H1 (cell line): ENCODE results near the gene CWH43. TPM values are rescaled to one million over a fixed set of nuclear protein-coding genes. Genes with fewer than 3 reads are reported as not detected.

Experiments
- CTCF ChIA-PET: fragments of 300-600 bp; sonication (Branson Sonifier 250); formaldehyde crosslinking; loops from one replicate; lab custom pipeline; 2021; ENCODE audit not compliant: partially characterized antibody; lab: Charles Lee
- POLR2A ChIA-PET: fragments of 300-600 bp; sonication (Branson Sonifier 250); formaldehyde crosslinking; loops from one replicate; lab custom pipeline; 2021; ENCODE audit warnings: inconsistent platforms; ENCODE audit not compliant: partially characterized antibody; lab: Charles Lee
- DNase-seq, 2 experiments: peaks; one replicate each; pipeline versions ENCODE4 v3.0.0 to v3.0.0-alpha.2; 2010 to 2022; ENCODE audit warnings: low spot score in 2 of 2, low read depth in 1 of 2, mixed read lengths in 1 of 2
- FAIRE-seq: peaks from 2 replicates; lab custom pipeline; 2011; peaks lifted over from hg19 to GRCh38; lab: Jason Lieb, UNC
- H2AFZ ChIP-seq: 2 replicates; pipeline ENCODE4 v1.8.1; 2012; ENCODE audit warnings: low read length, inconsistent platforms
- H2AK5ac ChIP-seq: 2 replicates; pipeline ENCODE4 v1.6.1; 2013; ENCODE audit warnings: low read depth, low read length
- H2BK120ac ChIP-seq: replicated peaks from 2 replicates; pipeline ENCODE3; 2013; ENCODE audit warnings: low read depth, low read length, inconsistent platforms
- H2BK12ac ChIP-seq: 2 replicates; pipeline ENCODE4 v1.6.1; 2013; ENCODE audit warnings: low read depth, low read length
- H2BK15ac ChIP-seq: 2 replicates; pipeline ENCODE4 v1.6.1; 2013; ENCODE audit warnings: low read length
- H2BK20ac ChIP-seq: 2 replicates; pipeline ENCODE4 v1.6.1; 2013; ENCODE audit warnings: low read length
- H2BK5ac ChIP-seq: 2 replicates; pipeline ENCODE4 v1.6.1; 2013; ENCODE audit warnings: low read depth, low read length
- H3K14ac ChIP-seq: 2 replicates; pipeline ENCODE4 v1.6.1; 2013; ENCODE audit warnings: inconsistent platforms; ENCODE audit not compliant: insufficient read length
- H3K18ac ChIP-seq: 2 replicates; pipeline ENCODE4 v1.6.1; 2013; ENCODE audit warnings: low read length; ENCODE audit errors: extremely low read depth
- H3K23ac ChIP-seq: 2 replicates; pipeline ENCODE4 v1.6.1; 2013; ENCODE audit warnings: inconsistent platforms; ENCODE audit not compliant: insufficient read length
- H3K23me2 ChIP-seq: 2 replicates; pipeline ENCODE4 v1.6.1; 2013; ENCODE audit warnings: low read depth, low read length
- H3K27ac ChIP-seq: 2 replicates; pipeline ENCODE4 v1.6.1; 2011; ENCODE audit warnings: low read depth, low read length, inconsistent platforms
- H3K27me3 ChIP-seq, 4 experiments: replicated peaks in 1 of 4; 1 replicate in 1 of 4; 2 replicates in 3 of 4; pipeline versions ENCODE4 v1.6.1 to v1.8.1; 2011 to 2013; ENCODE audit warnings: low read length in 3 of 4, mild to moderate bottlenecking in 3 of 4, inconsistent platforms in 2 of 4, mixed read lengths in 2 of 4, moderate library complexity in 1 of 4; ENCODE audit not compliant: control insufficient read depth in 3 of 4, insufficient read depth in 3 of 4; ENCODE audit errors: extremely low read depth in 1 of 4
- H3K36me3 ChIP-seq, 4 experiments: 2 replicates each; pipeline versions ENCODE4 v1.6.1 to v1.8.1; 2011 to 2013; ENCODE audit warnings: mild to moderate bottlenecking in 4 of 4, low read length in 3 of 4, moderate library complexity in 2 of 4, control low read depth in 1 of 4, inconsistent platforms in 1 of 4; ENCODE audit not compliant: insufficient read depth in 4 of 4, control insufficient read depth in 2 of 4
- H3K4ac ChIP-seq: replicated peaks from 2 replicates; pipeline ENCODE3; 2013; ENCODE audit warnings: low read length, low read depth, mixed read lengths, inconsistent platforms; ENCODE audit not compliant: insufficient read length
- H3K4me1 ChIP-seq, 4 experiments: replicated peaks in 1 of 4; 1 replicate in 1 of 4; 2 replicates in 3 of 4; pipeline versions ENCODE4 v1.6.1 to v1.8.1; 2011 to 2013; ENCODE audit warnings: low read length in 3 of 4, inconsistent platforms in 2 of 4, mixed read lengths in 1 of 4; ENCODE audit not compliant: insufficient read depth in 4 of 4, control insufficient read depth in 3 of 4
- H3K4me2 ChIP-seq, 2 experiments: 2 replicates each; pipeline versions ENCODE4 v1.6.1 to v1.8.1; 2011 to 2013; ENCODE audit warnings: low read depth in 2 of 2, low read length in 2 of 2, control low read depth in 1 of 2, inconsistent platforms in 1 of 2, mild to moderate bottlenecking in 1 of 2; ENCODE audit not compliant: insufficient read depth in 1 of 2
- H3K4me3 ChIP-seq, 4 experiments: fragments of 200-600, 300-600 bp in 1 of 4; sonication (generic), shearing (Covaris generic), sonication (Bioruptor Twin) in 1 of 4; 2 replicates each; pipeline versions ENCODE4 v1.5.1 to v1.8.1; 2011 to 2016; ENCODE audit warnings: low read length in 4 of 4, low read depth in 3 of 4, control low read depth in 2 of 4, inconsistent platforms in 2 of 4, mild to moderate bottlenecking in 2 of 4, mixed read lengths in 1 of 4, moderate library complexity in 1 of 4; ENCODE audit not compliant: insufficient read depth in 2 of 4; ENCODE audit errors: extremely low read depth in 1 of 4
- H3K56ac ChIP-seq: replicated peaks from 2 replicates; pipeline ENCODE3; 2013; ENCODE audit warnings: low read depth, mild to moderate bottlenecking, mixed read lengths, low read length, inconsistent platforms; ENCODE audit not compliant: insufficient read length
- H3K79me1 ChIP-seq: 2 replicates; pipeline ENCODE4 v1.6.1; 2013; ENCODE audit warnings: low read depth, low read length, control low read depth
- H3K79me2 ChIP-seq, 2 experiments: 2 replicates each; pipeline versions ENCODE4 v1.6.1 to v1.8.1; 2012 to 2013; ENCODE audit warnings: low read length in 2 of 2, mild to moderate bottlenecking in 2 of 2, inconsistent platforms in 1 of 2; ENCODE audit not compliant: insufficient read depth in 2 of 2, control insufficient read depth in 1 of 2
- H3K9ac ChIP-seq, 4 experiments: replicated peaks in 1 of 4; 1 replicate in 1 of 4; 2 replicates in 3 of 4; pipeline versions ENCODE4 v1.6.1 to v1.8.1; 2011 to 2013; ENCODE audit warnings: low read depth in 3 of 4, low read length in 3 of 4, control low read depth in 2 of 4, mild to moderate bottlenecking in 2 of 4, moderate library complexity in 2 of 4, inconsistent platforms in 1 of 4; ENCODE audit errors: extremely low read depth in 1 of 4
- H3K9me3 ChIP-seq, 2 experiments: 2 replicates each; pipeline versions ENCODE4 v1.6.1 to v1.8.1; 2012 to 2013; ENCODE audit warnings: mild to moderate bottlenecking in 2 of 2, moderate library complexity in 2 of 2, control low read depth in 1 of 2, inconsistent platforms in 1 of 2, low read depth in 1 of 2, low read length in 1 of 2, mixed read lengths in 1 of 2; ENCODE audit not compliant: insufficient read depth in 2 of 2
- H4K20me1 ChIP-seq, 2 experiments: replicated peaks in 1 of 2; 2 replicates each; pipeline versions ENCODE3 to v1.8.1; 2011 to 2013; ENCODE audit warnings: inconsistent platforms in 2 of 2, low read length in 2 of 2, mild to moderate bottlenecking in 1 of 2; ENCODE audit not compliant: insufficient read depth in 2 of 2, control insufficient read depth in 1 of 2
- H4K5ac ChIP-seq: 2 replicates; pipeline ENCODE4 v1.6.1; 2013; ENCODE audit warnings: low read length, low read depth, mixed read lengths, inconsistent platforms; ENCODE audit not compliant: insufficient read length
- H4K8ac ChIP-seq: 2 replicates; pipeline ENCODE4 v1.8.0; 2013; ENCODE audit warnings: mild to moderate bottlenecking, moderate library complexity, low read length, inconsistent platforms; ENCODE audit not compliant: insufficient read depth; ENCODE audit errors: extremely low read depth
- H4K91ac ChIP-seq: replicated peaks from 2 replicates; pipeline ENCODE3; 2013; ENCODE audit warnings: low read length, mixed read lengths, inconsistent platforms; ENCODE audit not compliant: insufficient read length
- GTF2F1 ChIP-seq: IDR thresholded peaks from 2 replicates; pipeline ENCODE4 v1.6.1; 2012; ENCODE audit warnings: low read depth, low read length, improper control_type of control experiment, borderline replicate concordance
- JUN ChIP-seq: IDR thresholded peaks from 2 replicates; pipeline ENCODE4 v1.6.1; 2011; ENCODE audit warnings: low read depth, mild to moderate bottlenecking, improper control_type of control experiment, low read length
- NRF1 ChIP-seq: IDR thresholded peaks from 2 replicates; pipeline ENCODE4 v1.6.1; 2011; ENCODE audit warnings: mild to moderate bottlenecking, low read depth, low read length, improper control_type of control experiment
- SAP30 ChIP-seq: fragments of 300-600 bp; sonication (generic); IDR thresholded peaks from 2 replicates; pipeline ENCODE4 v1.7.1; 2012; ENCODE audit warnings: low read length, moderate library complexity, mild to moderate bottlenecking, inconsistent platforms; ENCODE audit not compliant: insufficient read depth, insufficient replicate concordance
- WGBS, 2 experiments: shearing (Covaris generic) in 1 of 2; methylation state at CpG; one replicate each; pipeline versions ENCODE4 v1.1.6 to v1.1.7; 2013 to 2015; ENCODE audit warnings: low lambda C conversion rate in 2 of 2, mixed read lengths in 2 of 2, inconsistent platforms in 1 of 2, low coverage in 1 of 2, missing lambda C conversion rate in 1 of 2; ENCODE audit not compliant: insufficient replicate concordance in 2 of 2, insufficient coverage in 1 of 2, insufficient read length in 1 of 2; ENCODE audit errors: extremely low coverage in 1 of 2, missing lambda C conversion rate in 1 of 2; 5-methylcytosine and 5-hydroxymethylcytosine counted together
- polyA plus RNA-seq, 7 experiments: library from polyadenylated mRNA; depleted of rRNA in 3 of 7; stranded (reverse) in 5 of 7; unstranded in 2 of 7; fragments of >200 nt in 5 of 7; fragments of 200-250 nt in 2 of 7; gene quantifications; 1 replicate in 5 of 7; 2 replicates in 1 of 7; 4 replicates in 1 of 7; pipeline versions ENCODE4 v1.2.1 to v1.2.3, GENCODE V29; 2011 to 2013; ENCODE audit warnings: missing spikeins in 2 of 7, mixed read lengths in 2 of 7
- total RNA-seq: library from RNA; stranded (reverse); fragmentation: NEBNext Ultra II Directional; extraction: Animal tissue kit (Norgen Biotek cat#: 25700); gene quantifications from 2 replicates; pipeline ENCODE4 v1.2.1, GENCODE V29; 2021

The CWH43 gene
- total and polyA plus RNA-seq, 2 of the 8 experiments (the other 6 are each of a cell fraction or from before 2014, with no cell fraction given), result not detected

- CTCF ChIA-PET, result interaction anchor here (1.7 kb wide), 1 partner anchor 13 kb away, joined by 6 read pairs; no protein-coding TSS in a partner anchor
- 91% methylated on average over 2 of the region's 2 CpGs; no CpG with 5 or more reads in 1 of the 2 experiments for WGBS, 2 experiments
- H3K9ac ChIP-seq, result no peak overlapping the region
- H2BK15ac ChIP-seq, result no peak overlapping the region
- H4K91ac ChIP-seq, result no peak overlapping the region
- H2BK120ac ChIP-seq, result no peak overlapping the region
- no peak overlapping the region for H3K4ac ChIP-seq
- H4K20me1 ChIP-seq, result no peaks in the 10 kb centered on the region
- H3K23ac ChIP-seq, result no peak overlapping the region
- POLR2A ChIA-PET, result no interaction called here
- H3K23me2 ChIP-seq, result no peaks in the 10 kb centered on the region
- no peaks in the 10 kb centered on the region for H3K27me3 ChIP-seq
- H3K36me3 ChIP-seq, result no peaks in the 10 kb centered on the region
- H2AK5ac ChIP-seq, result no peak overlapping the region
- no peak overlapping the region for H2BK5ac ChIP-seq
- H3K4me2 ChIP-seq, result no peak overlapping the region
- H4K5ac ChIP-seq, result no peak overlapping the region
- no peak overlapping the region for H3K4me3 ChIP-seq
- DNase-seq (no peak), FAIRE-seq (no peak)
- H3K79me2 ChIP-seq, result no peaks in the 10 kb centered on the region
- no peak overlapping the region for H2BK20ac ChIP-seq
- no peak overlapping the region for H3K27ac ChIP-seq
- H2BK12ac ChIP-seq, result no peak overlapping the region
- H3K9me3 ChIP-seq, result no peaks in the 10 kb centered on the region
- no peak overlapping the region for H2AFZ ChIP-seq
- H3K18ac ChIP-seq, result no peak overlapping the region
- H4K8ac ChIP-seq, result no peak overlapping the region
- TF ChIP-seq SAP30 (no peak), GTF2F1 (no peak), JUN (no peak), NRF1 (no peak)
- no peaks in the 10 kb centered on the region for H3K4me1 ChIP-seq
- no peaks in the 10 kb centered on the region for H3K79me1 ChIP-seq
- no peak overlapping the region for H3K14ac ChIP-seq
- no peak overlapping the region for H3K56ac ChIP-seq
Measured at GRCh38 chr4:48974979-48975640, 11.0 kb upstream of the CWH43 start.
